C1 segment of cervical spinal cord (tissue), 14 donors: ENCODE measurements around the gene CIITA.
"Not testable (repeated sequence)": the region's sequence is repeated elsewhere in the genome, so short reads cannot be mapped to it uniquely, and the experiment has no call there.

Experiments
- DNase-seq, 14 donors: peaks; one replicate each; lab custom pipeline; 2025; lab: John Stamatoyannopoulos, UW

Gene CIITA

GRCh38 chr16:10876799-10877341 lies at the start of gene CIITA:
Gene CIITA (plus strand): TSS chr16:10877202. CDS start chr16:10877331, 129 bp downstream.
- DNase-seq = peak in 9 of 14 donors; percentile 8 to 72 (median 56)

- peak in 12 of 14 donors; percentile 4 to 80 (median 45) for DNase-seq
Observed at GRCh38 chr16:10827691-10828341, 49.2 kb upstream of the CIITA start.

- DNase-seq = peak; percentile 27 to 97 (median 84)
Observed at GRCh38 chr16:10828851-10829366, 48.1 kb upstream of the CIITA start.

- not testable (repeated sequence) for DNase-seq
Observed at GRCh38 chr16:10829390-10830098, 47.5 kb upstream of the CIITA start.

- not testable (repeated sequence) for DNase-seq
Observed at GRCh38 chr16:10830240-10830639, 46.8 kb upstream of the CIITA start.

GRCh38 chr16:10831894-10832886 lies 44.8 kb upstream of the CIITA start:
- no peak for DNase-seq

- no peak for DNase-seq
Observed at GRCh38 chr16:10833271-10833670, 43.7 kb upstream of the CIITA start.

- no peak for DNase-seq
Observed at GRCh38 chr16:10834130-10834529, 42.9 kb upstream of the CIITA start.

- no peak for DNase-seq
Observed at GRCh38 chr16:10834766-10835165, 42.2 kb upstream of the CIITA start.

- DNase-seq = no peak
Observed at GRCh38 chr16:10835281-10835931, 41.6 kb upstream of the CIITA start.

GRCh38 chr16:10836174-10836853 lies 40.7 kb upstream of the CIITA start:
- DNase-seq = no peak

GRCh38 chr16:10838621-10839278 lies 38.3 kb upstream of the CIITA start:
- no peak for DNase-seq

- peak in 2 of 14 donors; percentile 14 to 57 for DNase-seq
Observed at GRCh38 chr16:10839279-10839666, 37.7 kb upstream of the CIITA start.

- DNase-seq = no peak
Observed at GRCh38 chr16:10840703-10841102, 36.3 kb upstream of the CIITA start.

GRCh38 chr16:10846213-10846998 lies 30.6 kb upstream of the CIITA start:
- DNase-seq = no peak

- DNase-seq = no peak
Observed at GRCh38 chr16:10847176-10847575, 29.8 kb upstream of the CIITA start.

- DNase-seq = no peak
Observed at GRCh38 chr16:10849736-10850477, 27.1 kb upstream of the CIITA start.

- no peak for DNase-seq
Observed at GRCh38 chr16:10850478-10850850, 26.5 kb upstream of the CIITA start.
